Neural cell (in vitro differentiated cells): ENCODE measurements around the gene TECTB.

Source experiments
- CTCF ChIP-seq: fragments of 450-650 bp; IDR thresholded peaks from 2 replicates; pipeline ENCODE4 v1.5.1; 2014; ENCODE audit warnings: antibody characterized with exemption, mild to moderate bottlenecking, moderate library complexity; ENCODE audit not compliant: poor library complexity, severe bottlenecking
- EZH2 ChIP-seq: fragments of 200-600, 300-800 bp; shearing (Covaris generic), sonication (generic); IDR thresholded peaks from 2 replicates; pipeline ENCODE4 v1.6.1; 2014; ENCODE audit warnings: antibody characterized with exemption, low read length, borderline replicate concordance, mild to moderate bottlenecking; ENCODE audit not compliant: insufficient read depth, poor library complexity, severe bottlenecking
- TAF1 ChIP-seq: IDR thresholded peaks from 2 replicates; pipeline ENCODE4 v1.6.1; 2012; ENCODE audit warnings: low read depth

DNA sequence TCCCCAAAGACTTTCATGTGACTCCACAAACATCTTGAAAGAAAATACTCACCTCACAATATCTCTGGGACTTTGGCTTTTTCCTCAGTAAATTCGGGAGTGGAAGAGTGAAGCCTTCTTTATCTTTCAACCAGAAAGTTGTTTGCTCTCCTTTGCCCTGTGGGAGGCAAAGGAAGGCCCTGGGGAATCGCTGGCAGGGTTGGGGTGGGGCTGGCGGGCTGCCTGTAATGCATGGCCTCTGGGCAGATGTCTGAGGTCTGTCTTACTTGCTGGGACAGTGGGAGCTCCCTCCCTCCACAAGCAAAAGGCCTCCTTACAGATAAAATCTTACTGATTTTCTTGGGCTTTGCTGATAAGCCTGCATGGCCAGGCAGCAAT is 24.9 kb downstream of the TECTB start:
- TF ChIP-seq CTCF, result no peak
- TF ChIP-seq EZH2, result no peak
- no peak for TF ChIP-seq TAF1
